Body of pancreas (tissue), 4 donors: ENCODE results near the gene PDZD2. TPM values are rescaled to one million over a fixed set of nuclear protein-coding genes. Genes with fewer than 3 reads are reported as not detected.

Experiments
- ATAC-seq: fragments of 150-250 bp; one replicate; pipeline ENCODE4 v1.9.1; 2016
- DNase-seq, 4 donors: peaks; one replicate each; pipeline ENCODE4 v3.0.0-alpha.2; 2019
- H3K27ac ChIP-seq, 4 donors: fragments of 200-600 bp; sonication (generic); 1 replicate in 3 of 4; 2 replicates in 1 of 4; pipeline versions ENCODE4 v1.5.1 to v1.6.1; 2016 to 2019; ENCODE audit warnings: mild to moderate bottlenecking in 1 of 4, mixed read lengths in 1 of 4, moderate library complexity in 1 of 4
- H3K27me3 ChIP-seq, 2 donors: fragments of 200-600 bp; sonication (generic); one replicate each; pipeline ENCODE4 v1.6.0; 2016; ENCODE audit warnings: mild to moderate bottlenecking in 1 of 2
- H3K36me3 ChIP-seq, 2 donors: fragments of 200-600 bp; sonication (generic); replicated peaks in 1 of 2; 2 replicates each; pipeline ENCODE4 v1.5.1; 2016; ENCODE audit warnings: low read depth in 2 of 2; ENCODE audit not compliant: insufficient read depth in 1 of 2
- H3K4me1 ChIP-seq: fragments of 200-600 bp; sonication (generic); one replicate; pipeline ENCODE4 v1.6.0; 2016
- H3K4me3 ChIP-seq, 2 donors: fragments of 200-600 bp; sonication (generic); 1 replicate in 1 of 2; 2 replicates in 1 of 2; pipeline ENCODE4 v1.5.1; 2016 to 2019
- H3K9me3 ChIP-seq, 3 donors: fragments of 200-600 bp; sonication (generic); 1 replicate in 2 of 3; 2 replicates in 1 of 3; pipeline ENCODE4 v1.5.1; 2016
- CTCF ChIP-seq, 7 experiments: fragments of 450-650 bp in 4 of 7; fragments of 200-600 bp in 3 of 7; sonication (generic) in 3 of 7; IDR thresholded peaks; one replicate each; pipeline ENCODE4 v1.5.1; 2016 to 2019; ENCODE audit warnings: antibody characterized with exemption in 7 of 7
- POLR2A ChIP-seq, 3 donors: fragments of 450-650 bp; IDR thresholded peaks; one replicate each; pipeline ENCODE4 v1.6.1; 2016; ENCODE audit warnings: antibody characterized with exemption in 3 of 3, mild to moderate bottlenecking in 2 of 3
- WGBS, 2 donors: methylation state at CpG; one replicate each; pipeline ENCODE4 v1.1.5; 2017; 5-methylcytosine and 5-hydroxymethylcytosine counted together
- intact Hi-C: fragments of 100-400 bp; cut with DNase I; formaldehyde crosslinking; loops from one replicate; pipeline ENCODE4 v1.15.1; 2023
- total RNA-seq, 2 donors: library from RNA; depleted of rRNA; stranded (reverse); fragments of >200 nt; gene quantifications; one replicate each; pipeline ENCODE4 v1.1.0, GENCODE V29; 2016

PDZD2 gene
- total RNA-seq, 2 donors from 2014 or later: 3.9 to 12.9 TPM

- Histone ChIP-seq H3K9me3 (no peaks in the 10 kb centered on the region), H3K4me1 (no peaks in the 10 kb centered on the region), H3K27me3 (no peaks in the 10 kb centered on the region), H3K36me3 (no peaks in the 10 kb centered on the region), H3K27ac (no peak overlapping the region), H3K4me3 (no peak overlapping the region)
- intact Hi-C loops: no loop called here
- 66 to 67% methylated on average over 6 of the region's 6 CpGs for WGBS, 2 donors
- no peak for DNase-seq
- no peak for ATAC-seq
- TF ChIP-seq POLR2A (IDR thresholded peaks at IDR 0.05) (no peak), CTCF (IDR thresholded peaks at IDR 0.05) (no peak)
Observed at GRCh38 chr5:31768046-31768445, 129.1 kb downstream of the PDZD2 start.

- 61 to 63% methylated on average over 9 of the region's 9 CpGs for WGBS, 2 donors
- H3K36me3 ChIP-seq: no peaks in the 10 kb centered on the region
- intact Hi-C loops: no loop called here
- H3K27ac ChIP-seq: no peak overlapping the region
- TF ChIP-seq POLR2A (IDR thresholded peaks at IDR 0.05) (no peak), CTCF (IDR thresholded peaks at IDR 0.05) (no peak)
- ATAC-seq (no peak), DNase-seq (no peak)
- no peak overlapping the region for H3K4me3 ChIP-seq
- H3K4me1 ChIP-seq: no peaks in the 10 kb centered on the region
- no peaks in the 10 kb centered on the region for H3K9me3 ChIP-seq
- no peaks in the 10 kb centered on the region for H3K27me3 ChIP-seq
Observed at GRCh38 chr5:31768784-31769183, 129.9 kb downstream of the PDZD2 start.

GRCh38 chr5:31769530-31769929 lies 130.6 kb downstream of the PDZD2 start:
- intact Hi-C loops: no loop called here
- H3K4me1 ChIP-seq: no peaks in the 10 kb centered on the region
- H3K27me3 ChIP-seq: no peaks in the 10 kb centered on the region
- no peak overlapping the region for H3K27ac ChIP-seq
- no peaks in the 10 kb centered on the region for H3K9me3 ChIP-seq
- 43 to 58% methylated on average over 3 of the region's 3 CpGs for WGBS, 2 donors
- no peaks in the 10 kb centered on the region for H3K36me3 ChIP-seq
- DNase-seq: no peak
- TF ChIP-seq CTCF (IDR thresholded peaks at IDR 0.05) (no peak), POLR2A (IDR thresholded peaks at IDR 0.05) (no peak)
- no peak for ATAC-seq
- H3K4me3 ChIP-seq: no peak overlapping the region

GRCh38 chr5:31770132-31770720 lies 131.3 kb downstream of the PDZD2 start:
- intact Hi-C loops: no loop called here
- 44 to 46% methylated on average over 7 of the region's 7 CpGs for WGBS, 2 donors
- TF ChIP-seq POLR2A (IDR thresholded peaks at IDR 0.05) (no peak), CTCF (IDR thresholded peaks at IDR 0.05) (no peak)
- DNase-seq: no peak
- no peak for ATAC-seq
- Histone ChIP-seq H3K4me1 (no peaks in the 10 kb centered on the region), H3K4me3 (no peak overlapping the region), H3K36me3 (no peaks in the 10 kb centered on the region), H3K9me3 (no peaks in the 10 kb centered on the region), H3K27ac (no peak overlapping the region), H3K27me3 (no peaks in the 10 kb centered on the region)

- Histone ChIP-seq H3K27ac (no peak overlapping the region), H3K36me3 (no peaks in the 10 kb centered on the region), H3K9me3 (no peaks in the 10 kb centered on the region), H3K27me3 (no peaks in the 10 kb centered on the region), H3K4me3 (no peak overlapping the region), H3K4me1 (no peaks in the 10 kb centered on the region)
- DNase-seq (no peak), ATAC-seq (no peak)
- TF ChIP-seq POLR2A (IDR thresholded peaks at IDR 0.05): no peak
- WGBS, 2 donors: 57 to 61% methylated on average over 1 of the region's 1 CpG
- intact Hi-C loops: no loop called here
Observed at GRCh38 chr5:31770998-31771397, 132.1 kb downstream of the PDZD2 start.
